IPS-15b (cell line): ENCODE data around the gene AVP.

Source experiments
- H3K27me3 ChIP-seq: one replicate; pipeline ENCODE4 v1.6.1; 2013; ENCODE audit warnings: low read length; ENCODE audit not compliant: control insufficient read depth, insufficient read depth
- H3K36me3 ChIP-seq: one replicate; pipeline ENCODE4 v1.6.1; 2013; ENCODE audit warnings: low read length; ENCODE audit not compliant: control insufficient read depth, insufficient read depth
- H3K4me1 ChIP-seq: one replicate; pipeline ENCODE4 v1.6.1; 2013; ENCODE audit warnings: mild to moderate bottlenecking, low read length; ENCODE audit not compliant: control insufficient read depth, insufficient read depth
- H3K4me3 ChIP-seq: one replicate; pipeline ENCODE4 v1.5.1; 2013; ENCODE audit warnings: low read depth, low read length
- H3K9ac ChIP-seq: one replicate; pipeline ENCODE4 v1.6.1; 2013; ENCODE audit warnings: low read depth, mild to moderate bottlenecking, low read length
- H3K9me3 ChIP-seq: one replicate; pipeline ENCODE4 v1.6.1; 2013; ENCODE audit warnings: mild to moderate bottlenecking, low read length; ENCODE audit not compliant: control insufficient read depth, insufficient read depth

The AVP gene

GRCh38 chr20:3039426-3039825 is 45.1 kb downstream of the AVP start:
- peaks cover 26% of the 10 kb centered on the region for H3K36me3 ChIP-seq

GRCh38 chr20:3038454-3038853 is 46.1 kb downstream of the AVP start:
- peaks cover 10% of the 10 kb centered on the region for H3K4me1 ChIP-seq
- H3K36me3 ChIP-seq, result peaks cover 26% of the 10 kb centered on the region

More at GRCh38 chr20:3039426-3039825, 45.1 kb downstream of the AVP start:
- Histone ChIP-seq H3K4me1 (peaks cover 10% of the 10 kb centered on the region), H3K4me3 (no peak overlapping the region), H3K27me3 (peaks cover 2% of the 10 kb centered on the region), H3K9ac (no peak overlapping the region), H3K9me3 (no peaks in the 10 kb centered on the region)

GRCh38 chr20:3037654-3038053 is 46.9 kb downstream of the AVP start:
- H3K36me3 ChIP-seq, result peaks cover 26% of the 10 kb centered on the region
- H3K9me3 ChIP-seq, result no peaks in the 10 kb centered on the region
- H3K9ac ChIP-seq, result no peak overlapping the region
- peaks cover 9% of the 10 kb centered on the region for H3K4me1 ChIP-seq
- H3K4me3 ChIP-seq, result no peak overlapping the region
- H3K27me3 ChIP-seq, result no peaks in the 10 kb centered on the region

More at GRCh38 chr20:3038454-3038853, 46.1 kb downstream of the AVP start:
- Histone ChIP-seq H3K9ac (no peak overlapping the region), H3K9me3 (no peaks in the 10 kb centered on the region), H3K4me3 (no peak overlapping the region), H3K27me3 (no peaks in the 10 kb centered on the region)

GRCh38 chr20:3032624-3033023 is 51.9 kb downstream of the AVP start:
- no peaks in the 10 kb centered on the region for H3K27me3 ChIP-seq
- no peak overlapping the region for H3K4me3 ChIP-seq
- H3K36me3 ChIP-seq, result peaks cover 29% of the 10 kb centered on the region
- H3K9me3 ChIP-seq, result no peaks in the 10 kb centered on the region
- no peaks in the 10 kb centered on the region for H3K4me1 ChIP-seq
- no peak overlapping the region for H3K9ac ChIP-seq
